COLO668 (cell line): Measurements from ENCODE around the gene KCNJ16.
"Not testable (repeated sequence)": the region's sequence is repeated elsewhere in the genome, so short reads cannot be mapped to it uniquely, and the experiment has no call there.

ENCODE experiments used
- DNase-seq: peaks from one replicate; lab custom pipeline; 2025; ENCODE audit not compliant: unreplicated experiment; lab: John Stamatoyannopoulos, UW

KCNJ16 gene

GRCh38 chr17:70074956-70075355, at the start of gene KCNJ16:
Gene KCNJ16 (plus strand): TSS chr17:70075225. CDS start chr17:70132088, 56,863 bp downstream.
- peak; percentile 34 for DNase-seq

- DNase-seq: no peak
Measured at GRCh38 chr17:70028397-70028796, 46.6 kb upstream of the KCNJ16 start.

DNA sequence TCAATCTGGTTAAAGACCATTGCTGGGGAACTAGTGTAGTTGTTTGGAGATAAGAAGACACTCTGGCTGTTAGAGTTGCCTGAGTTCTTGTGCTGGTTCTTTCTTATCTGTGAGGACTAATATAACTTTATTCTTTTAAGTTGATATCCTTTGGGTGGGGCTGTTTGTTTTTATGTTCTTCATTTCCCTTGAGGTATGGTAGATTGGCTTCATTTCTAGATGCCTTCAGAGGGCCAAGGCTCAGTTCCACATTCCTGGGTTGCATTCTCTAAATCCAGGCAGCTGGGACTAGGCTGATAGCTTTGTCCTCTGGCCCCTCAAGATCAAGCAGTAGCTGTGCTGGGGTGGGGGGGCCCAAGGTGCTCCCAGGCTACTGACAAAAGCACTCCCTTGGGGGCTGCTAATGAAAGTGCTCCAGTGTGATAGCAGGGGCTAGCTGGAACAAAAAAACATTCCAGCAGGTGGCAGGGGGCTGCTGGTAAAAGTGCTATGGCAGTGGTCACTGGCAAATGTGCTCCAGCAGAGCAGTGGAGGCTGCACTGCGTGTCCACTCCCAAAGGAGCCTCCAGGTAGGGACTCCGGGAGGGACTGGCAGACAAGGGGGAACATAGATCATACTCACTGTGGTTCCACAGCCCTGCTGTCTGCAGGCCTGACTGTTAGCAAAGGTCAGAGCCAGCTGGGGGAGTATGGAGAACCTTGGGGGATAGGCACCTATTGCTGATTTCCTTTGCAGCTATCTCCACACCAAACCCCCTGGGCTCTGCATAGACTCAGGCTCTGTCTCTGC, 45.9 kb upstream of the KCNJ16 start:
- no peak for DNase-seq

DNA sequence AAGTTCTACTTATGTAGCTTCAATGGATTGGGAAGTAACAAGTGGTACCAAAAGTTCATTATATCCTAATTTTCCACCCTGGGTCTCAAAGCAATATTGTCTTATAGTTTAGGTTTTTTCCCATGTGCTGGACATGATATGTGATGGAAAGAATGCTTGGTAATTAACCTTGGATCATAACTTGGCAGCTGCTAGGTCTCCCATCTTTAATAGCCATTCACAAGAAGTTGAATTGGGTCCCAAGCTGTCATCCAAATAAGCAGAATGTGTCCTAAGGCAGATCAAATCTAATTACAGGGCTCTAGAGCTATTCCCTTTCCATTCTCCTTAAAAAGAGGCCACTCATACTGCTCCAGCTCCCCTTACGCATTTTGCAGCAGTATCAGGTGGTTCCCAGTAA, 44.7 kb upstream of the KCNJ16 start:
- DNase-seq: no peak

GRCh38 chr17:70031341-70031740, 43.7 kb upstream of the KCNJ16 start:
- no peak for DNase-seq

DNA sequence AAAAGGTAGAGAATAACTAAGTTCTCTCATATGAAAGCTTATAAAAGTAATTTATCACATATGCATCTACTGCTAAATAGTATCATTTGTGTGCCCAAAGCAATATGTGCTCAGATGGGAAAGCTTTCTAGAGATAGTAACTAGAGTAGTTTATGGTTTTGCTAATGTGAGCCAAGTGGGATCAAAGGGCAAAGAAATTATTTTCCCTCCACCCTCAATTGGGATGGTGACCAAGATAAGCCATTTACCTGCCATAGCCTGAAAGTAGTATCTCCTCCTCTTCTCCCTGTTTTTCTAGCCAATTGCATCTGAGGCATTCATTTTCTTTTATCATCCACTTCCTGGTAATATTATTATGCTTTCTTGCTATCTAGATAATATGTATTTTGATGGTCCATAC, 41.9 kb upstream of the KCNJ16 start:
- DNase-seq: no peak

GRCh38 chr17:70034158-70034557, 40.9 kb upstream of the KCNJ16 start:
- DNase-seq: no peak

- no peak for DNase-seq
Measured at GRCh38 chr17:70037498-70037897, 37.5 kb upstream of the KCNJ16 start.

- no peak for DNase-seq
Measured at GRCh38 chr17:70040336-70040735, 34.7 kb upstream of the KCNJ16 start.

GRCh38 chr17:70041061-70041460, 34.0 kb upstream of the KCNJ16 start:
- DNase-seq: no peak

DNA sequence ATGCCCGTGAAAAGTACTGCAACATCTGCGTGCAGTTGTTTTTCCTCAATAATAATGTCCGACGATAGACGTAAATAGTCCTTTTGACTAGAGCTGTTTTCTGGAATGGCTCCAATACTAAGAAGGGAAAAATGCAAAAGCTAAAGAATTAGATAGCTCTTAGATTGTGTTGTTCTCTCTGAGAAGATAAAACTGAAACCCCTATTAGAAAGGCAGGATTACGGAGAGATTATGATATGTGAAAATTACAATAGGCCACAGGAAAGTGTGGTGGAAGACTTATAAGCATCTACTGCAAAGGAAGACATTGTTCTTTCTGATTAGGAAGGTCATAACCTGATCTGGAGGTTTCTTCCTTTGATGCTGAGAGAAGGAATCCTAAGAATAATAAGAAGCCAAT, 33.5 kb upstream of the KCNJ16 start:
- no peak for DNase-seq

GRCh38 chr17:70045780-70046179, 29.2 kb upstream of the KCNJ16 start:
- DNase-seq: not testable (repeated sequence)

DNA sequence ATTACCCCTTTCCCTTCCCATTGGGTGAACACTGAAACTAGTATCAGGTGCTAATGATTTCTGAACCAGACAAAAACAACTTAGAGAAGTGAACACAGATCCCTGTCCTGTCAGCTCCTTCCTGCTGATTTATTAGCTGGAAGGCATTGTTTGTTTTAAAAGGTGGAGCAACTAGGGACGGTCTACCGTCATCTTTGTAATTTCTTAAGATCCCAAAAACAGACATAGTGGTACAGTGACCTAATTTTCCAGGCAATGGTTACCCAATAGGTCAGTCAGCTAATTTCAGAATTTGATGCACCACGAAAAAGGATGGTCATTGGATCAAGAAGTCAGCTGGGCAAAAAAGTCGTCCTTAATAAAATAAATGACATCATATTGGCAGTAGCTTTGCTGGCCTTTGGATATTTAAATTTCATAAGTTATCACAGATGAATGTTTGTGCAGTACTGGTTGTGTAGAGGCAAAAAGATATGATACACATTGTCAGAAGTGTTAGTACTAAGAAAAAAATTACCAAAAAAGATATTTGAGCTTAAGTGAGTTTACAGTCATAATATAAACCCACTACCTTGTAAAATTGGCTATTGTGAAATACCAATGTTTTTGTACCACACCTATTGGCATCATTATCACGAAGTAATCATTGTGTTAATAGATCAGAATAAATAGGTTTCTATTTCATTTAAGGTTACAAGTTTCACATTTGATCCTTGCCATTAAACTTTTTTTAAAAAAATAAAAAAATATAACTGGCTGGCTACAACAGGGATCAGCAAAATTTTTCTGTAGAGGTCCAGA, 27.2 kb upstream of the KCNJ16 start:
- DNase-seq: no peak

DNA sequence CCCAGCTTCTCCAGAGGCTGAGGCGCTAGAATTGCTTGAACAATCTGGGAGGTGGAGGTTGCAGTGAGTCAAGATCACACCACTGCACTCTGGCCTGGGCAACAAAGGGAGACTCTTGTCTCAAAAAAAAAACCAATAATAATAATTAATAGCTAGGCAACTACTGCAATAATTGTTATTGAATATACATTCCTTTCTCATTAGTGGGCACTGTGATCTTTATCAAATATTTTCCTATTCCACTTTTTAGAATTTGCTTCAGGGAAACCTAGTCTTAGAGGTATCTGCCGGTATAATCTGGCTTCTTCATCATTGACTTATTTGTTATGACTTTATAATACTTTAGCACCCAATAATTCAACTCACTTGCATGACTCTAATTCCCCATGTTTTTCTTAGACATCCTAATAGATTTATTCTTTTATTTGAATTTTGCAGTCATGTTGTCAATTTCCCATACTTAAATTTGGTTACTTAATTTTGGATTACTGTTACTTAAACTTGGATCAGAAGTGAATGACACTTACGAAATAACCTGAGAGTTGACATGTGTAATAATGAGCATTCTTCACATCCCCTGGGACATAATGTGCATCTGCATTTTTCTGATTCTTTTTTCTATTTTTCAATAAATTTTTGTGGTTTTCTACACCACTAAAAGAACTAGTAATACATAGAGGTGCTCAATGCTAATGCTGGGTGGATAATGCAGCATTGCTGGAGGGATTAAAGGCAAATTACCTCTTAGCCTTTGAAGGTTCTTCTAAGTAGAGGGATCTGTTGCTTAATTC, 25.0 kb upstream of the KCNJ16 start:
- no peak for DNase-seq

DNA sequence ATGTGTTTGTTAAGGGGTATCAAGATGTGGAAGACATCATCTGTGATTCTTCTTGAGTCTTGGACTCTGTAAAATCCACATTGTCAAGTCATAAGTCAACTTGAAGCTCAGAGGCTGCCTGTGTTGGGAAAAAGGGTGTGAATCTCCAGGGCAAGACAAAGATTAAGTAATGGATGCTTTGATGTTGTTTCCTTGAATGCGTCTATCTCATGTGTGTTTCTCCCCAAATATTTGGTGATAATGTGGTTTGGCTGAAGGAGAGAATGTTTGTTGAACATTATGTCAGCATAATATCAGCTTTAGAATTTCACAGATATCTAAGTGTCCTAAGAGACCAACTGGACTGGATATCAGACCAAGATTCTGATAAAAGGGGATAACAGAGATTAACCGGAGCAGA, 24.1 kb upstream of the KCNJ16 start:
- no peak for DNase-seq

GRCh38 chr17:70053241-70054234, 21.5 kb upstream of the KCNJ16 start:
- DNase-seq: no peak

DNA sequence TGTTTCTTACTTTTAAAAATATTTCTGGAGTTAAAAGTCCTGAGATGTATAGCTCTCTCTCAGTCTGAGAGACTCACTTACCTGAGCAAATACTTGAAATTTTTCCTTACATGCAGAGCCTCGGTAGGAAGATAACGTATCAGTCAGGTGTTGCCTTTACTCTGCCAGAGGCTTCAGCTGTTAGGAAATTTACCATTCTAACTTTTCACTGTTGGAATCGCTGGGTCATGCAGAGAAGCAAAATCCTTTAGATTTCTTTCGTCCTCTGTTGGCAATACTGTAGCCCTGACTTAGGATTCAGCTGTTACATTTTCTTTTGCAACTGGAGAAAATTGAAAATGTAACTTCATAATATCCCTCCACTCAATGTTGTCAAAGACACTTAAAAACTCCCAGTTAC, 20.0 kb upstream of the KCNJ16 start:
- DNase-seq: no peak

DNA sequence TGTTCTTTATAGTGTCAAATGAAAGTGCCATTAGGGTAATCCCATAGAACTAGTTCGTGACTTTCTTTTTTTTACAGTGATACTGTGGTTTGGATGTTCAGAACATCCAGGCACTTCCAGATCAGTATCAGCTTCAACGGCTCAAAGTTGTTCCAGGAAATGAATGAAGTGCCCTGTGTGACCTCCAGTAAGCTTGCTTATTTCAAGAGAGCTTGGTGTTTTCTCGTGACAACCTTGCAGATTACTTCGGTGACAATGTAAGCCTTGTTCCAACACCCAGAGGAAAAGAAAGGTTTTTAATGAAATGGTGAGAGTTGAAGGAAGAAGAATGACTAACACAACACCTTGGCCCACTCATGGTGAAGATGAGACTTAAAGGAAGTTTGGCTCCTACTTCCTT, 16.0 kb upstream of the KCNJ16 start:
- no peak for DNase-seq

GRCh38 chr17:70059649-70060048, 15.4 kb upstream of the KCNJ16 start:
- no peak for DNase-seq

DNA sequence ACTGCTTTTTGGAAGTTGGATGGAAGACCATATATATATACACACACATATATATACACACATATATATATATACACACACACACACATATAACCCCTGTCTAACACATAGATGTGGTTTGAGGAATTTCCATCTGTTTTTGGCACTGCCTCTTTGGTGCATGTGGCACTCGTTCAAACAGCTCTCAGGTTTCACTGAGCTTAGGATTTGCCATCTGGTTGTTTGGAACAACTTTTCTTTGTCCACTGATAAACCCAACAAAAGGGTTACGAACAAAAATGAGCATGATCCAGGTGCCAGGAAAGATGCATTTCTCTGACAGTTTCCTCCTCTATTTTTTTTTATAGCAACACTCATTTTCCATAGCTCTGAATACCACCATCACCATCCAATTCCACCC, 14.6 kb upstream of the KCNJ16 start:
- no peak for DNase-seq
